ENCODE measurements around the gene GSK3B.

GSK3B gene

GRCh38 chr3:119831941-119832371 is 262.3 kb downstream of the GSK3B start:
- Histone ChIP-seq H3K36me3 (no peaks in the 10 kb centered on the region), H3K4me1 (0 out of 2 replicates have a peak, but pooled peaks cover 3% of the 10 kb centered on the region), H3K4me3 (ENCODE audit: low read depth, low read length) (no peak overlapping the region), H3K27me3 (no peaks in the 10 kb centered on the region), H3K9me3 (no peaks in the 10 kb centered on the region)
- no peak for TF ChIP-seq CTCF (IDR thresholded peaks at IDR 0.05; ENCODE audit: low read depth, low read length)
- no peak for DNase-seq

GRCh38 chr3:119831022-119831421 is 263.2 kb downstream of the GSK3B start:
- peak; percentile 35 for TF ChIP-seq CTCF (IDR thresholded peaks at IDR 0.05; ENCODE audit: low read depth, low read length)
- Histone ChIP-seq H3K27me3 (no peaks in the 10 kb centered on the region), H3K4me1 (peaks cover 6% of the 10 kb centered on the region; the same call in 1 of the 2 replicates), H3K4me3 (ENCODE audit: low read depth, low read length) (no peak overlapping the region), H3K36me3 (0 out of 2 replicates have a peak, but pooled peaks cover 3% of the 10 kb centered on the region), H3K9me3 (no peaks in the 10 kb centered on the region)
- no peak for DNase-seq

DNA sequence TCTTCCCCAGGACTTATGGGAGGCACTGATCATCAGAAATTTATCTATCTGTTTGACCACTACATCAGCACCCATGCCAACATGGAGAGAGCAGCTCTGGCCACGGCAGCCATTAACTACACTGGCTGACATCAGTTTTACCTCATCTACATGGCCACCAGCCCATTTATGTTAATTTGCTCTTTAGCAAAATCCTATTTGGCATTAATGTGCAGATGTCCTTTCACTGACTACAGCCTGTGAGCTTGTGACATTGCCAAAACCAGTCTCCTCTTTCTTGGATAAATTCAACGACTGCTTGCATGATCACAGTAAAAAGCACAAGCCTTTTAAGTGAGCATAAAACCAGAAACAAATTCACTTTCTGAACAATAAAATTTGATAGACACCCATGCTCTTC is 264.8 kb downstream of the GSK3B start:
- TF ChIP-seq CTCF (IDR thresholded peaks at IDR 0.05; ENCODE audit: low read depth, low read length): no peak

DNA sequence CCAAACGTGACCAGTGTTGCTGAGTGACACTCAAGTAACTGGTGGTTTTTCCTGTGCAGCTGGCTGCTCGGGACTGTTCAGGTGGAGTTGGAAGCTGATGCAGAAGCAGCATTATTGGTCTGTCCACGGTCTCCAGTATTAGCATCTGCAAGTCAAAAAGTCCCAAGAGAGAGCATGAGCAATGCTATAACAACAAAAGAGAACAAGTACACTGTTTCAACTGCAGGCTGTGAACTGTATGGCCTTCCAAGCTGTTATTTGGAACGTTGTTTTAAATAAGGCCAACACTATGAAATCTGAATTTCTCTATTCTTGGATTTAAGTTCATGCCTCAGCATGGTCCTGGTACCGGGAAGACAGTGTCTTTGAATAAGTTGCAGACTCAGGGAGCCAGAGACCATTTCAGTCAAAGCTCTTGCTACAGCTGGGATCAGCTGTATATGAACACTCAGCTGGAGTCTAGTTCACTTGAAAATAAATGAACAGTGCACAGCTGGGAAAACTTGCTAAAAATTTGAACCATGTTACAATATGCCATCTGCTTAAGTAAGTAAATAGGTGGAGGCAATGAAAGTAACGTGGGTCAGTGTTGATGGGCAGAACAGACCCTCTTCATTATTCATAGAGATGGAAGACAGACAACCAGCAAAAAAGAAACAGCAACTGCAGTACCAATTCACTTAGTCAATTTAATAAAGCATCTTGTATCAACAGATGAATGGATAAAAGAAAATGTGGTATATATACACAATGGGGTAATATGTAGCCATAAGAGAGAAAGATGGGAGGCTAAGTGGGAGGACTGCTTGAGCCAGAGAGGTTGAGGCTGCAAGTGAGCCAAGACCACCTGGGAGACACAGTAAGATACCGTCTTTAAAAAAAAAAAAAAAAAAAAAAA is 267.3 kb downstream of the GSK3B start:
- H3K4me1 ChIP-seq: peaks cover 6% of the 10 kb centered on the region; the same call in 1 of the 2 replicates
- H3K4me3 ChIP-seq (ENCODE audit: low read depth, low read length): no peak overlapping the region
- DNase-seq: no peak

More for the DNA sequence above, 264.8 kb downstream of the GSK3B start:
- Histone ChIP-seq H3K4me1 (peaks cover 6% of the 10 kb centered on the region; the same call in 1 of the 2 replicates), H3K4me3 (ENCODE audit: low read depth, low read length) (no peak overlapping the region), H3K36me3 (0 out of 2 replicates have a peak, but pooled peaks cover 3% of the 10 kb centered on the region), H3K9me3 (no peaks in the 10 kb centered on the region), H3K27me3 (no peaks in the 10 kb centered on the region)
- DNase-seq: no peak

DNA sequence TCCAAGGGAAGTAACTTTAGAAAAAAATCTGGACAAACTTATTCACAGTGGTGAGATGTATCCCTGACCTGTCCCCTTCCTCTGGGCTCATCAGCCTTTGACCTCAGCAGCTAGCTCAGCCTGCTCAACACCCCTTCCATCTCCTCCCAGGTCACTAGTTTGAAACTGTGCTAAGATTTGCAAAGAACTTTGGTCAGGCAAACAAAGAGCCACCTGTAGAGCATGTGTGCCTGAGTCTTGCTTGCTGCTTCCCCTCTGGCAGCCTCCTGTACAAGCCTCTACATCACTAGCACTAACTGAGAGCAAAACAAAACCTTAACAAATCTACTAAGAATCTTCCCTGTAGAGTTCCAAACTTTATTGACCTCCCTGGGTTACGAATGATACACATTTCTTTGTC is 268.4 kb downstream of the GSK3B start:
- H3K27me3 ChIP-seq: no peaks in the 10 kb centered on the region
- no peak overlapping the region for H3K4me3 ChIP-seq (ENCODE audit: low read depth, low read length)
- no peak for DNase-seq
- H3K4me1 ChIP-seq: peaks cover 6% of the 10 kb centered on the region; the same call in 1 of the 2 replicates
- no peaks in the 10 kb centered on the region for H3K9me3 ChIP-seq
- no peak for TF ChIP-seq CTCF (IDR thresholded peaks at IDR 0.05; ENCODE audit: low read depth, low read length)
- H3K36me3 ChIP-seq: 0 out of 2 replicates have a peak, but pooled peaks cover 3% of the 10 kb centered on the region

More for the DNA sequence above, 267.3 kb downstream of the GSK3B start:
- Histone ChIP-seq H3K36me3 (0 out of 2 replicates have a peak, but pooled peaks cover 3% of the 10 kb centered on the region), H3K9me3 (no peaks in the 10 kb centered on the region), H3K27me3 (no peaks in the 10 kb centered on the region)
- TF ChIP-seq CTCF (IDR thresholded peaks at IDR 0.05; ENCODE audit: low read depth, low read length): no peak

- no peak for DNase-seq
- no peaks in the 10 kb centered on the region for H3K4me1 ChIP-seq
- no peaks in the 10 kb centered on the region for H3K27me3 ChIP-seq
- TF ChIP-seq CTCF (IDR thresholded peaks at IDR 0.05; ENCODE audit: low read depth, low read length): no peak
- no peak overlapping the region for H3K4me3 ChIP-seq (ENCODE audit: low read depth, low read length)
- no peaks in the 10 kb centered on the region for H3K9me3 ChIP-seq
- H3K36me3 ChIP-seq: no peaks in the 10 kb centered on the region
Observed at GRCh38 chr3:119819806-119820205, 274.4 kb downstream of the GSK3B start.

Data from BE2C (cell line).